Epithelial cell of esophagus (primary cell): ENCODE results near the gene MACF1.
"Not testable (repeated sequence)": the region's sequence is repeated elsewhere in the genome, so short reads cannot be mapped to it uniquely, and the experiment has no call there.

ENCODE experiments used
- DNase-seq: peaks from one replicate; pipeline ENCODE4 v3.0.0; 2010; ENCODE audit warnings: low read depth
- H3K4me3 ChIP-seq: 2 replicates; pipeline ENCODE4 v1.5.1; 2011; ENCODE audit warnings: mild to moderate bottlenecking, low read length, control low read depth
- CTCF ChIP-seq: IDR thresholded peaks from 2 replicates; pipeline ENCODE4 v1.5.1; 2011; ENCODE audit warnings: low read depth, mild to moderate bottlenecking, low read length, control low read depth, inconsistent platforms; ENCODE audit not compliant: insufficient read depth; ENCODE audit errors: missing control alignments

Gene MACF1

GRCh38 chr1:39473324-39473723 lies 268.8 kb downstream of the MACF1 start:
- TF ChIP-seq CTCF: no peak
- no peak for DNase-seq
- H3K4me3 ChIP-seq: no peak overlapping the region

- TF ChIP-seq CTCF: no peak
- no peak overlapping the region for H3K4me3 ChIP-seq
- no peak for DNase-seq
Measured at GRCh38 chr1:39474810-39475209, 270.3 kb downstream of the MACF1 start.

- H3K4me3 ChIP-seq, DNase-seq: not testable (repeated sequence)
Measured at GRCh38 chr1:39475551-39475950, 271.1 kb downstream of the MACF1 start.

GRCh38 chr1:39478126-39478915 lies 273.8 kb downstream of the MACF1 start:
- no peak for TF ChIP-seq CTCF

GRCh38 chr1:39481289-39481688 lies 276.8 kb downstream of the MACF1 start:
- H3K4me3 ChIP-seq: no peak overlapping the region
- TF ChIP-seq CTCF: no peak
- no peak for DNase-seq

More at GRCh38 chr1:39478126-39478915, 273.8 kb downstream of the MACF1 start:
- DNase-seq: no peak
- no peak overlapping the region for H3K4me3 ChIP-seq

- TF ChIP-seq CTCF: no peak
- DNase-seq: no peak
- H3K4me3 ChIP-seq: no peak overlapping the region
Measured at GRCh38 chr1:39483276-39483675, 278.8 kb downstream of the MACF1 start.

- no peak overlapping the region for H3K4me3 ChIP-seq
- DNase-seq: no peak
- TF ChIP-seq CTCF: no peak
Measured at GRCh38 chr1:39484564-39484963, 280.1 kb downstream of the MACF1 start.
